A549 (cell line): Measurements from ENCODE around the gene MAZ.

Source experiments
- BCL3 ChIP-seq: fragments of >200 bp; sonication (Bioruptor Twin); formaldehyde crosslinking; IDR thresholded peaks from 3 replicates; pipeline ENCODE4 v1.6.1; 2016
- CBX2 ChIP-seq: fragments of 200-600 bp; sonication (generic); IDR thresholded peaks from 2 replicates; pipeline ENCODE4 v1.6.1; 2016; ENCODE audit warnings: low read depth, mild to moderate bottlenecking, borderline replicate concordance
- CTCF ChIP-seq: fragments of >200 bp; sonication (Bioruptor Twin); formaldehyde crosslinking; IDR thresholded peaks from 3 replicates; pipeline ENCODE4 v1.5.1; 2016
- FOXS1 ChIP-seq: fragments of 250-450 bp; sonication (Bioruptor Pico); IDR thresholded peaks from 2 replicates; pipeline ENCODE4 v1.5.0; 2020; ENCODE audit warnings: mild to moderate bottlenecking, moderate library complexity
- HDAC2 ChIP-seq: fragments of 200-600 bp; sonication (generic); IDR thresholded peaks from 2 replicates; pipeline ENCODE4 v1.6.1; 2016
- HOXB13 ChIP-seq: fragments of 250-450 bp; sonication (Bioruptor Pico); IDR thresholded peaks from 2 replicates; pipeline ENCODE4 v1.5.0; 2020; ENCODE audit warnings: low read depth, mild to moderate bottlenecking, moderate library complexity
- MAX ChIP-seq: IDR thresholded peaks from 2 replicates; pipeline ENCODE4 v1.6.1; 2012
- POLR2A ChIP-seq: IDR thresholded peaks from 2 replicates; pipeline ENCODE4 v1.6.1; 2012; ENCODE audit warnings: mild to moderate bottlenecking, low read length
- RAD21 ChIP-seq, 2 experiments: fragments of >200 bp in 1 of 2; sonication (Bioruptor Twin) in 1 of 2; formaldehyde crosslinking in 1 of 2; IDR thresholded peaks in 1 of 2; conservative IDR thresholded peaks in 1 of 2; 2 replicates in 1 of 2; 3 replicates in 1 of 2; pipeline ENCODE4 v1.6.1; 2012 to 2018; ENCODE audit warnings: inconsistent platforms in 1 of 2
- REST ChIP-seq: fragments of 200-600 bp; sonication (generic); IDR thresholded peaks from 2 replicates; pipeline ENCODE4 v1.6.1; 2016; ENCODE audit warnings: antibody characterized with exemption, mild to moderate bottlenecking, moderate library complexity
- RFX5 ChIP-seq: fragments of 450-650 bp; IDR thresholded peaks from 2 replicates; pipeline ENCODE4 v1.7.1; 2014; ENCODE audit warnings: antibody characterized with exemption, mild to moderate bottlenecking, moderate library complexity

- TF ChIP-seq CTCF (no peak), HOXB13 (CRISPR knock-in tag) (no peak), POLR2A (no peak), MAX (no peak), REST (no peak), CBX2 (no peak), RAD21 (conservative IDR thresholded peaks at IDR 0.05 in 1 of 2, IDR thresholded peaks at IDR 0.05 in 1 of 2) (no peak), BCL3 (no peak), RFX5 (no peak), FOXS1 (CRISPR knock-in tag) (no peak), HDAC2 (no peak)
These were observed 31.5 kb downstream of the MAZ start for GRCh38 chr16:29837841-29838240.
